Measurements from ENCODE around the gene TMEM91. TPM values are rescaled to one million over a fixed set of nuclear protein-coding genes. Genes with fewer than 3 reads are reported as not detected.

The TMEM91 gene
- total and polyA plus RNA-seq, 2 of the 4 experiments (the other 2 are of a cell fraction): 1.4 to 4.8 TPM

DNA sequence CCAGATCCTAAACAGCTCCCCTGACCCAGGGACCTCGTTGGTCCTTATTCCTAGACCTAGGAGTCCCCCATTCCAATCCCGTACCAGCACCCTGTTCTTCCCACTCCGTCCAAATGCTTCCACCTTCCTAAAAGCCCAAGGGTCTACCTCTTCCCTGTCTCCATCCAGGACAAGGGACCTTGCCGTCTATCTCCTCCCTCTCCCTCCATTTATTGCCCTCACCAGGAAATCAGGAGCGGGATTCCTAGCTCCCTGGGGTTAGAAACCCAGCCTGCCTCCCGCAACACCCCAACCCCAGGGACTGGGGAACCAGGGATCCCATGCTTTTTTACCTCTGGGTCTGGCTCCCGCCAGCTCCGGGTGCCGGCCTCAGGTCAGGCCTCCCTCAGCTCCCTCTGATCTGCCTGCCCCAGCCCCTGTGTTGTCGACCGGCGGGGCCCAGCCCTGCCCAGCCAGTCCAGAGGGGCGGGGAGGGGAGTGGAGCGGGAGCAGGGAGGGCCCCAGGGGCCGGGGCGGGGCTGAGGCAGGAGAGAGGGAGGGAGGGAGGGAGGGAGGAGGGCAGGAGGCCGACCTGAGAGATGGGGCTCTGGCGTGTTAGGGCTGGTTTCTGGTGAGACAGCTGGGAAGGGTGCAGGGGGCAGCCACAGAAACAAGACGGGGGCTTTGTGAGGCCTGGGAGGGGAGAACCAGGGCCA, 50.8 kb downstream of the TMEM91 start, which contains the start of gene B3GNT8:
B3GNT8 (minus strand) TSS at position 423 of the 695 bp plus-strand sequence. CDS start 596 bp downstream, outside the sequence.
- intact Hi-C loops (cut with micrococcal nuclease) (loop anchor here (10.0 kb wide), 1 partner anchor 222 kb away; no protein-coding TSS in a partner anchor), dilution Hi-C loops (cut with HindIII; ENCODE audit: low sequenced_read_pairs, unreplicated experiment) (no loop called here), in situ Hi-C loops (cut with MboI; ENCODE audit: low sequenced_read_pairs) (no loop called here)
- Histone ChIP-seq H3K9me1 (ENCODE audit: insufficient read depth, low read length) (no peaks in the 10 kb centered on the region), H3K14ac (replicated peaks; ENCODE audit: low read depth, low read length) (peak within 1 kb of the TSS; percentile 85; the same call in 1 of the 2 replicates), H3K4me1 (ENCODE audit: control insufficient read depth, insufficient read depth, low read length) (peaks cover 10% of the 10 kb centered on the region; the same call in 1 of the 2 replicates), H2BK15ac (ENCODE audit: low read depth, low read length) (no peak within 1 kb of the TSS), H3K4me3 (ENCODE audit: insufficient read depth, low read depth, low read length) (peak within 1 kb of the TSS; percentile 27), H3K4ac (ENCODE audit: low read depth, low read length) (peak within 1 kb of the TSS; percentile 60), H3K27ac (ENCODE audit: insufficient read depth, low read length) (peak within 1 kb of the TSS; percentile 3; the same call in 1 of the 2 replicates), H2AK5ac (ENCODE audit: low read depth, low read length) (peak within 1 kb of the TSS; percentile 13), H4K91ac (ENCODE audit: insufficient read depth, low read depth, low read length) (0 out of 2 replicates have a peak within 1 kb of the TSS, but pooled peaks have one; percentile 23), H4K8ac (ENCODE audit: low read depth in 2 of 2, low read length in 2 of 2) (peak within 1 kb of the TSS in 1 of 2 experiments; percentile 66; a peak in 2 of 4 replicates), H3K79me1 (ENCODE audit: low read depth in 1 of 2, low read length in 2 of 2) (no peaks in the 10 kb centered on the region), H3K27me3 (ENCODE audit: control insufficient read depth, insufficient read depth, low read length) (no peaks in the 10 kb centered on the region), H3K23ac (ENCODE audit: low read depth, low read length) (peak within 1 kb of the TSS; percentile 65; the same call in 1 of the 2 replicates), H3K9ac (ENCODE audit: low read depth, low read length) (peak within 1 kb of the TSS; percentile 73), H2BK20ac (ENCODE audit: low read depth, low read length) (no peak within 1 kb of the TSS), H3K36me3 (ENCODE audit: control insufficient read depth, insufficient read depth, low read length) (peaks cover 32% of the 10 kb centered on the region), H2BK120ac (ENCODE audit: low read depth, low read length) (no peak within 1 kb of the TSS), H2AK9ac (replicated peaks; ENCODE audit: low read depth, low read length, poor library complexity) (peak within 1 kb of the TSS; percentile 82), H2AFZ (replicated peaks; ENCODE audit: low read length, poor library complexity) (peak within 1 kb of the TSS; percentile 88), H4K5ac (ENCODE audit: low read depth, low read length) (peak within 1 kb of the TSS; percentile 3; the same call in 1 of the 2 replicates), H2BK5ac (ENCODE audit: low read depth, low read length, poor library complexity, severe bottlenecking) (no peak within 1 kb of the TSS), H3K9me3 (ENCODE audit: control insufficient read depth, insufficient read depth, low read length) (no peaks in the 10 kb centered on the region), H3K18ac (ENCODE audit: low read depth, low read length) (no peak within 1 kb of the TSS), H4K20me1 (ENCODE audit: insufficient read depth, low read length) (no peaks in the 10 kb centered on the region), H3K4me2 (ENCODE audit: low read depth, low read length) (peak within 1 kb of the TSS; percentile 66; the same call in 1 of the 2 replicates), H3K56ac (ENCODE audit: extremely low read depth, insufficient read depth, low read length) (peak within 1 kb of the TSS; percentile 64)
- 6% methylated on average over 3 of the region's 19 CpGs; no CpG with 5 or more reads in 1 of the 2 experiments for WGBS, 2 experiments (ENCODE audit: extremely low coverage in 2 of 2, insufficient read length in 1 of 2)
- ChIA-PET CTCF (no interaction called here), POLR2A (ENCODE audit: unreplicated experiment) (no interaction called here)
- no peak for TF ChIP-seq RAD21 (IDR thresholded peaks at IDR 0.05; ENCODE audit: low read length)
- TF ChIP-seq FOS (IDR thresholded peaks at IDR 0.05; ENCODE audit: low read depth, low read length): no peak
- TF ChIP-seq POLR2A (IDR thresholded peaks at IDR 0.05; ENCODE audit: low read depth, low read length): no peak
- TF ChIP-seq MAFK (IDR thresholded peaks at IDR 0.05; ENCODE audit: low read depth, low read length): no peak
- TF ChIP-seq SMC3 (IDR thresholded peaks at IDR 0.05; ENCODE audit: low read depth, low read length): no peak
- no peak for TF ChIP-seq CHD1 (IDR thresholded peaks at IDR 0.05; ENCODE audit: low read depth, low read length)
- TF ChIP-seq MAZ (IDR thresholded peaks at IDR 0.05; ENCODE audit: borderline replicate concordance, low read depth, low read length): peak; percentile 65
- TF ChIP-seq, protein P1, sequence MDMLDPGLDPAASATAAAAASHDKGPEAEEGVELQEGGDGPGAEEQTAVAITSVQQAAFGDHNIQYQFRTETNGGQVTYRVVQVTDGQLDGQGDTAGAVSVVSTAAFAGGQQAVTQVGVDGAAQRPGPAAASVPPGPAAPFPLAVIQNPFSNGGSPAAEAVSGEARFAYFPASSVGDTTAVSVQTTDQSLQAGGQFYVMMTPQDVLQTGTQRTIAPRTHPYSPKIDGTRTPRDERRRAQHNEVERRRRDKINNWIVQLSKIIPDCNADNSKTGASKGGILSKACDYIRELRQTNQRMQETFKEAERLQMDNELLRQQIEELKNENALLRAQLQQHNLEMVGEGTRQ (IDR thresholded peaks at IDR 0.05; ENCODE audit: low read depth, low read length): no peak
- no TSS peak for BruUV-seq (replicated peaks)
- ATAC-seq (ENCODE audit: low read depth) (peak; percentile 93), DNase-seq (peak; percentile 34)
